ENCODE results near the gene FAM98C. TPM values are rescaled to one million over a fixed set of nuclear protein-coding genes. Genes with fewer than 3 reads are reported as not detected.
A peak's percentile ranks its signal among the peaks of the same experiment; 100 is the strongest.

Gene FAM98C
- total and polyA plus RNA-seq, 2 of the 13 experiments (the other 11 are each of a cell fraction or from before 2014, with no cell fraction given) = 10.0 to 11.5 TPM

DNA sequence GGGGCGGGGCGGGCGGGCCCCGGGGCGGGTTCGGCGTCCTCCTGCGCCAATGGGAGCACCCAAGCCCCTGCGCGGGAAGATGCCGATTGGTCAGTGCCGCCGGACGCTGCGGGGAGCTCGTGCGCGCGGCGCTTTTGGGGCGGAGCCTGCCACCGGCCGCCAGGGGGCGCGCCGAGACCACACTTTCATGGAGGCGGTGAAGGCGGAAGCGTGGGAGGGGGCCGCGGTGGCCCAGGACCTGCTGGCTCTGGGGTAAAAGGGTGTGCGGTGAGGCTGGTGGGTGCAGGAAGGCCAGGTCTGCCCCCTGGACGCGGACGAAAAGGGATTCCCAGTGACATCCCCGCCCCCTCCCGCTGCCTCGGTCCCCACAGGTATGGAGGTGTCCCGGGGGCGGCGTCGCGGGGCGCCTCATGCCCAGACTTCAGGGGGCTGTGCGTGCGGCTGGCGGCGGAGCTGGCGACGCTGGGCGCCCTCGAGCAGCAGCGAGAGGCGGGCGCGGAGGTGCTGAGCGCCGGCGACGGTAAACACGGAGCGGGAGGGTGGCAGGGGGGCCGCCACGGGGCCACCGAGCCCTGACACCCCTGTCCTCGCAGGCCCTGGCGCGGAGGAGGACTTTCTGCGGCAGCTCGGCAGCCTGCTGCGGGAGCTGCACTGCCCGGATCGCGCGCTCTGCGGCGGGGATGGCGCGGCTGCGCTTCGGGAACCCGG, at the start of gene FAM98C (continued):
- TF ChIP-seq KLF12 (CRISPR knock-in tag; IDR thresholded peaks at IDR 0.05; ENCODE audit: borderline replicate concordance) (peak; percentile 1; the same call in 1 of the 2 replicates), ELF1 (CRISPR knock-in tag; IDR thresholded peaks at IDR 0.05) (peak; percentile 85), ZSCAN22 (CRISPR knock-in tag; IDR thresholded peaks at IDR 0.05) (no peak; the same call in 1 of the 2 replicates), ARNT2 (CRISPR knock-in tag; IDR thresholded peaks at IDR 0.05; ENCODE audit: low read depth) (peak; percentile 86), ZNF768 (CRISPR knock-in tag; IDR thresholded peaks at IDR 0.05) (peak; percentile 47; the same call in 1 of the 2 replicates), ZBTB3 (CRISPR knock-in tag; IDR thresholded peaks at IDR 0.05; ENCODE audit: borderline replicate concordance, low read depth) (0 out of 2 replicates have a peak, but pooled peaks have one; percentile 45), SALL1 (CRISPR knock-in tag; IDR thresholded peaks at IDR 0.05) (peak; percentile 59), ZNF556 (CRISPR knock-in tag; IDR thresholded peaks at IDR 0.05; ENCODE audit: borderline replicate concordance) (peak; percentile 74; the same call in 1 of the 2 replicates), POLR2AphosphoS5 (IDR thresholded peaks at IDR 0.05; ENCODE audit: low read depth, low read length) (peak; percentile 55), MYNN (CRISPR knock-in tag; IDR thresholded peaks at IDR 0.05; ENCODE audit: low read depth) (peak; percentile 20; the same call in 1 of the 2 replicates), ZNF747 (CRISPR knock-in tag; IDR thresholded peaks at IDR 0.05; ENCODE audit: borderline replicate concordance) (peak; percentile 76; the same call in 1 of the 2 replicates), BHLHE40 (IDR thresholded peaks at IDR 0.05; ENCODE audit: low read length) (peak; percentile 83), IKZF1 (IDR thresholded peaks at IDR 0.05) (no peak), ZNF878 (CRISPR knock-in tag; IDR thresholded peaks at IDR 0.05) (peak; percentile 60; the same call in 1 of the 2 replicates), SMYD3 (CRISPR knock-in tag; IDR thresholded peaks at IDR 0.05) (0 out of 2 replicates have a peak, but pooled peaks have one; percentile 69), FOSL1 (CRISPR knock-in tag; IDR thresholded peaks at IDR 0.05; ENCODE audit: borderline replicate concordance) (no peak), POGZ (CRISPR knock-in tag; IDR thresholded peaks at IDR 0.05) (peak; percentile 86; the same call in 1 of the 2 replicates), KMT2B (CRISPR knock-in tag; IDR thresholded peaks at IDR 0.05) (peak; percentile 84), EHMT2 (IDR thresholded peaks at IDR 0.05; ENCODE audit: borderline replicate concordance, low read depth, low read length) (no peak), ZNF605 (CRISPR knock-in tag; IDR thresholded peaks at IDR 0.05) (peak; percentile 87), NFIC (IDR thresholded peaks at IDR 0.05; ENCODE audit: low read length) (no peak)
- TF ChIP-seq, protein P1, sequence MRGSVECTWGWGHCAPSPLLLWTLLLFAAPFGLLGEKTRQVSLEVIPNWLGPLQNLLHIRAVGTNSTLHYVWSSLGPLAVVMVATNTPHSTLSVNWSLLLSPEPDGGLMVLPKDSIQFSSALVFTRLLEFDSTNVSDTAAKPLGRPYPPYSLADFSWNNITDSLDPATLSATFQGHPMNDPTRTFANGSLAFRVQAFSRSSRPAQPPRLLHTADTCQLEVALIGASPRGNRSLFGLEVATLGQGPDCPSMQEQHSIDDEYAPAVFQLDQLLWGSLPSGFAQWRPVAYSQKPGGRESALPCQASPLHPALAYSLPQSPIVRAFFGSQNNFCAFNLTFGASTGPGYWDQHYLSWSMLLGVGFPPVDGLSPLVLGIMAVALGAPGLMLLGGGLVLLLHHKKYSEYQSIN (CRISPR knock-in tag; IDR thresholded peaks at IDR 0.05; ENCODE audit: borderline replicate concordance) = no peak
- TF ChIP-seq, protein P2, sequence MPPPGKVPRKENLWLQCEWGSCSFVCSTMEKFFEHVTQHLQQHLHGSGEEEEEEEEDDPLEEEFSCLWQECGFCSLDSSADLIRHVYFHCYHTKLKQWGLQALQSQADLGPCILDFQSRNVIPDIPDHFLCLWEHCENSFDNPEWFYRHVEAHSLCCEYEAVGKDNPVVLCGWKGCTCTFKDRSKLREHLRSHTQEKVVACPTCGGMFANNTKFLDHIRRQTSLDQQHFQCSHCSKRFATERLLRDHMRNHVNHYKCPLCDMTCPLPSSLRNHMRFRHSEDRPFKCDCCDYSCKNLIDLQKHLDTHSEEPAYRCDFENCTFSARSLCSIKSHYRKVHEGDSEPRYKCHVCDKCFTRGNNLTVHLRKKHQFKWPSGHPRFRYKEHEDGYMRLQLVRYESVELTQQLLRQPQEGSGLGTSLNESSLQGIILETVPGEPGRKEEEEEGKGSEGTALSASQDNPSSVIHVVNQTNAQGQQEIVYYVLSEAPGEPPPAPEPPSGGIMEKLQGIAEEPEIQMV (CRISPR knock-in tag; IDR thresholded peaks at IDR 0.05; ENCODE audit: low read depth) = peak; percentile 54; the same call in 1 of the 2 replicates
- TF ChIP-seq, protein P3, sequence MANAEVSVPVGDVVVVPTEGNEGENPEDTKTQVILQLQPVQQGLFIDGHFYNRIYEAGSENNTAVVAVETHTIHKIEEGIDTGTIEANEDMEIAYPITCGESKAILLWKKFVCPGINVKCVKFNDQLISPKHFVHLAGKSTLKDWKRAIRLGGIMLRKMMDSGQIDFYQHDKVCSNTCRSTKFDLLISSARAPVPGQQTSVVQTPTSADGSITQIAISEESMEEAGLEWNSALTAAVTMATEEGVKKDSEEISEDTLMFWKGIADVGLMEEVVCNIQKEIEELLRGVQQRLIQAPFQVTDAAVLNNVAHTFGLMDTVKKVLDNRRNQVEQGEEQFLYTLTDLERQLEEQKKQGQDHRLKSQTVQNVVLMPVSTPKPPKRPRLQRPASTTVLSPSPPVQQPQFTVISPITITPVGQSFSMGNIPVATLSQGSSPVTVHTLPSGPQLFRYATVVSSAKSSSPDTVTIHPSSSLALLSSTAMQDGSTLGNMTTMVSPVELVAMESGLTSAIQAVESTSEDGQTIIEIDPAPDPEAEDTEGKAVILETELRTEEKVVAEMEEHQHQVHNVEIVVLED (CRISPR knock-in tag; IDR thresholded peaks at IDR 0.05; ENCODE audit: borderline replicate concordance) = peak; percentile 87
- TF ChIP-seq, protein P4, sequence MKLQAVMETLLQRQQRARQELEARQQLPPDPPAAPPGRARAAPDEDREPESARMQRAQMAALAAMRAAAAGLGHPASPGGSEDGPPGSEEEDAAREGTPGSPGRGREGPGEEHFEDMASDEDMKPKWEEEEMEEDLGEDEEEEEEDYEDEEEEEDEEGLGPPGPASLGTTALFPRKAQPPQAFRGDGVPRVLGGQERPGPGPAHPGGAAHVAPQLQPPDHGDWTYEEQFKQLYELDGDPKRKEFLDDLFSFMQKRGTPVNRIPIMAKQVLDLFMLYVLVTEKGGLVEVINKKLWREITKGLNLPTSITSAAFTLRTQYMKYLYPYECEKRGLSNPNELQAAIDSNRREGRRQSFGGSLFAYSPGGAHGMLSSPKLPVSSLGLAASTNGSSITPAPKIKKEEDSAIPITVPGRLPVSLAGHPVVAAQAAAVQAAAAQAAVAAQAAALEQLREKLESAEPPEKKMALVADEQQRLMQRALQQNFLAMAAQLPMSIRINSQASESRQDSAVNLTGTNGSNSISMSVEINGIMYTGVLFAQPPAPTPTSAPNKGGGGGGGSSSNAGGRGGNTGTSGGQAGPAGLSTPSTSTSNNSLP (IDR thresholded peaks at IDR 0.05; ENCODE audit: low read depth, low read length) = no peak
